Hepatocyte (in vitro differentiated cells): ENCODE results near the gene DHX57.

ENCODE experiments used
- CTCF ChIP-seq: fragments of 200-600 bp; sonication (generic); IDR thresholded peaks from 2 replicates; pipeline ENCODE4 v1.5.1; 2016; ENCODE audit warnings: antibody characterized with exemption, mild to moderate bottlenecking; ENCODE audit not compliant: poor library complexity
- EZH2 ChIP-seq: fragments of 200-600 bp; sonication (generic); IDR thresholded peaks from 2 replicates; pipeline ENCODE4 v1.6.1; 2016; ENCODE audit warnings: antibody characterized with exemption, mild to moderate bottlenecking, borderline replicate concordance
- EZH2phosphoT487 ChIP-seq: fragments of 200-600 bp; sonication (generic); IDR thresholded peaks from one replicate; pipeline ENCODE4 v1.6.1; 2018; ENCODE audit warnings: antibody characterized with exemption, mild to moderate bottlenecking, low read depth, moderate library complexity; ENCODE audit not compliant: unreplicated experiment, severe bottlenecking

- TF ChIP-seq CTCF: no peak
- TF ChIP-seq EZH2: no peak
- TF ChIP-seq EZH2phosphoT487: no peak
Measured at GRCh38 chr2:38922902-38923301, 47.2 kb upstream of the DHX57 start.
